Occipital lobe (tissue), 2 donors: Measurements from ENCODE around the gene OR9G1. TPM values are rescaled to one million over a fixed set of nuclear protein-coding genes. Genes with fewer than 3 reads are reported as not detected.
"Not testable (repeated sequence)": the region's sequence is repeated elsewhere in the genome, so short reads cannot be mapped to it uniquely, and the experiment has no call there.

Experiments
- DNase-seq: peaks from one replicate; lab custom pipeline; 2025; lab: John Stamatoyannopoulos, UW
- total RNA-seq: library from RNA; depleted of rRNA; stranded (reverse); fragments of >200 nt; gene quantifications from one replicate; pipeline ENCODE4 v1.2.3, GENCODE V29; 2014

The OR9G1 gene, protein sequence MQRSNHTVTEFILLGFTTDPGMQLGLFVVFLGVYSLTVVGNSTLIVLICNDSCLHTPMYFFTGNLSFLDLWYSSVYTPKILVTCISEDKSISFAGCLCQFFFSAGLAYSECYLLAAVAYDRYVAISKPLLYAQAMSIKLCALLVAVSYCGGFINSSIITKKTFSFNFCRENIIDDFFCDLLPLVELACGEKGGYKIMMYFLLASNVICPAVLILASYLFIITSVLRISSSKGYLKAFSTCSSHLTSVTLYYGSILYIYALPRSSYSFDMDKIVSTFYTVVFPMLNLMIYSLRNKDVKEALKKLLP
- not detected for total RNA-seq

DNA sequence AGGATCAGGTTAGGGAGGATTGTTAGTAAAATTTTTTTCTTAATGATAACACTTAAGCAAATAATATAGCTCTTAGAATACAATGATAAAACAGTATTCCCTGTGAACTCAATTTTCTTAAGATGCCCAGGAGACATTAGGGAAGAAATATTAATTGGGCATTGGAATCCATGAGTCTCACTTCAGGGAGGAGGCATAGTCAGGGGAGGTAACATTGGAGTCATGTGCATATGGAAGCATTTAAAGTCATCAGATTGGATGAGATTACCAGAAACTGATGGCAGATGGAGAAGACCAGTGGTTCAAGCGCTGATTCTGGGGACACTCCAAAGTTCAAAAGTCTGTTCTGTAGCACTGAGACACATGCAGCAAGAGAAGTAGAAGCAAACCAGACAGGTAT is at the start of gene OR9G1:
Gene OR9G1, plus strand, starts transcription at position 301 of the 400 bp plus-strand sequence. CDS start 1,293 bp downstream, outside the sequence.
- no peak for DNase-seq

DNA sequence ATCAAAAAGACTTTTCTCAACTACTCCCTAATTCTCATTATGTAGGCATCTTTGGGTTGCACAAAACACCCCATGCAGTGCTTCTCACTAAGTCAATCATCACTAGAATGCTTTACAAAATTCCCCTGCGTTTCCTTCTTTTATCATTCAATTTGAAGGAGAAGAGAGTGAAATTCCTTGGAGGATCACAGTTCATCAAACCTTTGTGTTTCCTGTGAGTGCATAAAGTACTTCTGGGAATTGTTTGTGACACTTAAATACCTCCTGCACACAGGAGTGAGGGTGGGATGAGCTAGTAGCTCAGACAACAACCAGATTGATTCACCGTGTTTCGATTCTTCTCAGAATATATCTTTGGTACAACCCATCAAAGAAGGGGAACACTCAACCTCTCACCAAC is 39.1 kb upstream of the OR9G1 start:
- no peak for DNase-seq

DNA sequence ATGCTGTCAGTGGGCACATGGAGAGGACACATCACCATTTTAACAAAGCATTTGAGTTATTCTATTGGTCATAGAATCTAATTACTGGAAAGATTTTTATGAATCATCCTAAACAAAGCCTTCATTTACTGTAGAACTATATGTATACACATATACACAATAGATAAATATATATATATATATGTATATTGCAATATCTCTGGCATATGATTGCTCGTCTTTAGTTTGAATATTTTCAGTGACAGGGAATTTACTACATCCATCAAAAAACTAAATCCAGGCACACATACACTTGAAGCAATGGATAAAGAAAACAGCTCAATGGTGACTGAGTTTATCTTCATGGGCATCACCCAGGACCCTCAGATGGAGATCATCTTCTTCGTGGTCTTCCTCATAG is 35.5 kb upstream of the OR9G1 start, which contains the start of gene OR5AR1:
Gene OR5AR1, plus strand, starts transcription at position 301 of the 400 bp plus-strand sequence. Its CDS starts 0 bp downstream, at position 301.
- DNase-seq, result no peak

DNA sequence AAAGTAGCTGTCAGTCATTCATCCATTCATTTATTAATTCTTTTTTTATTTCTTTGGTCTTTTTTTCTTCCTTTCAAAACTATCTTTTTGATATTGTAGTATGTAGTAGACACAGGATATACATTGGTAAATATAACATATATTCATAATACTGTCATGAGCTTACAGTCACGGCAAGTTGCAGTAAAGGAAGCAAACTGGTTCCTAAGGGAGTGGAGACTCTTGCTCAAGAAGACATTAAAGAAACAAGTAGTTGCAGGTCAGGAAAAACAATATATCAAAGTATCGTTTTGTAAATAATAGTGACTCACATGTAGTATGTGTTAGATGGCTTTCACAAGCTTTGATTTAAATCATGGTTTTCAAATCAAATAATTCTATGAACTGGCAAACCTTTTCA is 27.9 kb upstream of the OR9G1 start:
- no peak for DNase-seq

DNA sequence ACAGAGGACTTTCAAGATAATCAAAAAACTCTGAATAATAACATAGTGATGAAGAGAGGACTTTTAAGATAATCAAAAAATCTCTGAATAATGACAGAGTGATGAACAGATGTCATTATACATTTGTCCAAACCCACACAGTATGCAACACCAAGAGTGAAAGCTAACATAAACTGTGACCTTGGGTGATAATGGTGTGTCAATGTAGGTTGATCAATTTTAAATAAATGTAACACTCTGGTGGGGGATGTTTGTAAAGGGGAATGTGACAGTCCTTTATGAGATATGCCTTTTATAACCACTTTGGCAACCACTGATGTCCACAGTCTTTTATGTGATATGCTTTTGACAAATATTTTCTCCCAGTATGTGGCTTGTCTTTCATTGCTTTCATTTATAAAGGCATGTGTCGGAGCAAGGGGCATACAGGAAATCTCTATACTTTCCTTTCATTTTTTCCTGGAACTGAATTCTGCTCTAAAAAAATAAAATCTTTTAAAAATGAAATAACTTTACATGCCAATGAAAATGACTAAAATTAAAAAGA is 10.3 kb upstream of the OR9G1 start:
- no peak for DNase-seq

DNA sequence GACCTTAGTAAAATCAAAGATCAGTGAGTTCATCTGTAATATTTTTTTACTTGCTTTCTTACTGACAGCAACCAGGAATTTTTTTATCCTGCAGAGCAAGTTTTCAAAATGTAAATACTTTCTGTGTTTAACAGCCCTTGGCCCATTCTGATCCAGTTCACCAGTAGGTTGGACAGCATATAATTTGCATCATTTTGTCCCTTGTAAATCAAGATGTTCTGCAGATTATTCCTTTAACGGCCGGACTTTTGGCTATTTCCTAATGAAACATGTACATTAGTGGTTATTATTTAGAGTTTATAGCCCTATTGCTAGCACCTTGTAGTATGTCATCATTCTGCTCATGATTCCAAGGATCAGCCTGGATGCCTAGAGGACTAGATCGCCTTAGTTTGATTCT is 7.7 kb upstream of the OR9G1 start:
- not testable (repeated sequence) for DNase-seq

DNA sequence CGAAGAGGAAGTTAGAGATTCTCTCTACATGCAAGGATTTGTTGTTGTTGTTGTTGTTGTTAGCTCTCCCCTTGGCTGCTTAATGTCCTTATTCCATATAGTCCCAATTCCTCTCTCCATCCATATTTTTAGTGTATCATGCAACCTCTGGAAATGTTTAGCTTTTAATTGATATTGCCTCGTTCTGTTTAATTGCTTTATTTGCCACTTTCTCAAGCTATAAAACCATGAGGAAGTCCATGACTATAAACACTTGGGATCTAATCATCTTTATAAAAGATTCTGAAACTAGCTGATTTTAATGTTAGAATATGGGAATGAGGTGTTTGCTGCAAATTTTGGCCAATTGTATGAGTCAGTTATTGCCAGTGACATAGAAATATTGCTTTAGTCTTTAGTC is 5.5 kb upstream of the OR9G1 start:
- no peak for DNase-seq

DNA sequence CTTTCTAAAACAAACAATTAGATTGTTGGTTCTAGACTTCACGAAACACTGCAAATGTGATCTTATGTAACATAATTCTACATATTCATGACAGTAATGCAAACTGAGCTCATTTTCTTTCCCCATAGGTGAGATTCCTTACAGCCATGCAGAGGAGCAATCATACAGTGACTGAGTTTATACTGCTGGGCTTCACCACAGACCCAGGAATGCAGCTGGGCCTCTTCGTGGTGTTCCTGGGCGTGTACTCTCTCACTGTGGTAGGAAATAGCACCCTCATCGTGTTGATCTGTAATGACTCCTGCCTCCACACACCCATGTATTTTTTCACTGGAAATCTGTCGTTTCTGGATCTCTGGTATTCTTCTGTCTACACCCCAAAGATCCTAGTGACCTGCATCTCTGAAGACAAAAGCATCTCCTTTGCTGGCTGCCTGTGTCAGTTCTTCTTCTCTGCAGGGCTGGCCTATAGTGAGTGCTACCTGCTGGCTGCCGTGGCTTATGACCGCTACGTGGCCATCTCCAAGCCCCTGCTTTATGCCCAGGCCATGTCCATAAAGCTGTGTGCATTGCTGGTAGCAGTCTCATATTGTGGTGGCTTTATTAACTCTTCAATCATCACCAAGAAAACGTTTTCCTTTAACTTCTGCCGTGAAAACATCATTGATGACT is 1.5 kb downstream of the OR9G1 start:
- no peak for DNase-seq

DNA sequence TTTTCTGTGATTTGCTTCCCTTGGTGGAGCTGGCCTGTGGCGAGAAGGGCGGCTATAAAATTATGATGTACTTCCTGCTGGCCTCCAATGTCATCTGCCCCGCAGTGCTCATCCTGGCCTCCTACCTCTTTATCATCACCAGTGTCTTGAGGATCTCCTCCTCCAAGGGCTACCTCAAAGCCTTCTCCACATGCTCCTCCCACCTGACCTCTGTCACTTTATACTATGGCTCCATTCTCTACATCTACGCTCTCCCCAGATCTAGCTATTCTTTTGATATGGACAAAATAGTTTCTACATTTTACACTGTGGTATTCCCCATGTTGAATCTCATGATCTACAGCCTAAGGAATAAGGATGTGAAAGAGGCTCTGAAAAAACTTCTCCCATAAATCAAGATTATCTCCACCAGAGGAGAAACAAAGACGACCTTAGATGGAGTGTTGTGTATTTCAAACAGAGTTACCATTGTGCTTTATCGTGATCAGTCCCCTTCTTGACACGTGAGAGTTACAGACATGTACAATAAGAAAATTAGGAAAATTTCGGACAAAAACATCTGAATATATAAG is 2.1 kb downstream of the OR9G1 start:
- DNase-seq, result no peak

DNA sequence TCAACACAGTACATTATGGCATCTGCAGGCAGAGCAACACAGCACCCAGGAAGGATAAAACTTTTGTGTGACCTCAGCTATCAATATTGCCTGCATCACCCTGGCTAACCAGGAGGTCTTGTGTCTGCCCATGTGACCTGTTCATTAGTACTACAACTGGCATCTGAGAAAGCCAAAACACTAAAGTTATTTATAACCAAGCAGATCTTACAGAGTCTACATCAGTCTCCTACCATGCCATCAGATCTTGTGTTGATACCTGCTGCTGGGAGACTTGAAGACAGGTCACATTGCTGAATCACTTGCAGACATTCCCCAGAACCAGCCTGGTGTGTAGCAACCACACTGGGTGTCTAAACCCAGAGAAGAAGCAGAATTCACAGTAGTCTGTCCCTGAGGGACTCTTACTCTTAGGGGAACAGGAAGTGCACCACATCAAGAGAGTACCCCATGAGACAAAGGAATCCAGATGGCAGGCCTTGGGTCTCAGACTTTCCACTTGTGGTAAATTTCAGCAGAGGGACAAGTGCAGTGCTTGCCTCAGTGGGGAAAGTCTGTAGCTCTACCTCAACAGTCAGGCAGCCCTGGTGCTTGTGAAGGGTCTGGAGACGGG is 7.0 kb downstream of the OR9G1 start:
- DNase-seq, result no peak

DNA sequence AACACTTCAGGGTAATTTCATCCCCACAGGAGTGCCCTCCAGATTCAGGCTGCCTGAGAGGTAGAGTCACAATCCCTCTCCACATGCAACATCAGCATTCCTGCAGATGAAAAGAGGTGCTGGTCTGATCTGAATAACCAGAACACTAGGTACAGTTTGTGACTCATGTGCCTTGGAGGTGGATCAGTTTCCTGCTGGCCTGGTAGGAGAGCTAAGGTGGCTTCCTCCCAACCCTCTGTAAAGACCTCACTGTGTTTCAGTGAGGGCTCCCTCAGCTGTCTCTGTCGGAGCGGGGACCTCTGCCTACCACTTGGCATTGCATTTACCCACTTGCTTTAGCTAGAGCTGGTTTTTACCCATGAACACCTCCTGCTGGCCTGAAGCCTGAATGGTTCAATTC is 7.6 kb downstream of the OR9G1 start:
- no peak for DNase-seq

DNA sequence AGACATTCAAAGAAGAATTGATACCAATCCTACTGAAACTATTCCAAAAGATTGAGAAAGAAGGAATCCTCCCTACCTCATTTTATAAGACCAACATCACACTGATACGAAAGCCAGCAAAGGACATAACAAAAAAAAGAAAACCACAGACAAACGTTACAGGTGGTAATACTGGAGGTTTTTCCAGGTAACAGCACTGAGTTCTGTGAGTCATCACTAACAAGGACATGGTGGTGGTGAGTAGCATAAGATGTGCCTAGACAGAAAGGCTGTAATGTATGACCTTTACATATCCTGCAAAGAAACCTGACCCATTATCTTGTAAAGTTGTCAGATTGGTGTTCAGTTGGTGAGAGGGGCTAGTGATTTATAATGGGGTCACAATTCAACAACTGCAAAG is 15.3 kb downstream of the OR9G1 start:
- no peak for DNase-seq

DNA sequence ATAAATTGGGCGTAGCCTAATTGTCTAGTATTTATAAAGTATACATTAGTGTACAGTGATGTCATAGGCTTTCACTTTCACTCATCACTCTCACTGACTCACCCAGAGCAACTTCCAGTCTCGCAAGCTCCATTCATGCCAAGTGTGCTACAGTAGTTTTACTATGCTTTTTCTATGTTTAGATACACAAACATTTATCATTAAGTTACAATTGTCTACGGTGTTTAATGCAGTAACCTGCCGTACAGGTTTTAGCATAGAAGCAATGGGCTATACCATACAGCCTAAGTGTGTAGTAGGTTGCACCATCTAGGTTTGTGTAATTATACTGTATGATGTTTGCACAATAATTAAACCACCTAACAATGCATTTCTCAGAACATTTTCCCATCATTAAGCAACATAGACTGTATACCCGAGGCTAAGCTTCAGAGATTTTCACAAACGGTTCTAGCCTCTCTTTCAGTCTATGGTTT is 17.5 kb downstream of the OR9G1 start:
- no peak for DNase-seq

DNA sequence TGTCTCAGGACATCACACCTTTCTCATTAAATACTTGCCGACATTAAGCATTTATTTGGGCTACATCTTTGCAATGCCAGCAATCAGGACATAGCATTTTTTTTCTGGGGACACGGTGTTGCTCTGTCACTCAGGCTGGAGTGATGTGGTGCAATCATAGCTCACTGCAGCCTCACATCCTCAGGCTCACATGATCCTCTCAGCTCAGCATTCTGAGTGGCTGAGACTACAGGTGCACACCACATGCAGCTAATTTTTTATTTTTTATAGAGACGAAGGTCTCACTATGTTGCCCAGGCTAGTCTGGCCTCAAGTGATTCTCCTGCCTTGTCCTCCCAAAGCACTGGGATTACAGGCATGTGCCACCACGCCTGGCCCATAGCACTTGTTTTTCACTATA is 21.6 kb downstream of the OR9G1 start:
- DNase-seq, result no peak

DNA sequence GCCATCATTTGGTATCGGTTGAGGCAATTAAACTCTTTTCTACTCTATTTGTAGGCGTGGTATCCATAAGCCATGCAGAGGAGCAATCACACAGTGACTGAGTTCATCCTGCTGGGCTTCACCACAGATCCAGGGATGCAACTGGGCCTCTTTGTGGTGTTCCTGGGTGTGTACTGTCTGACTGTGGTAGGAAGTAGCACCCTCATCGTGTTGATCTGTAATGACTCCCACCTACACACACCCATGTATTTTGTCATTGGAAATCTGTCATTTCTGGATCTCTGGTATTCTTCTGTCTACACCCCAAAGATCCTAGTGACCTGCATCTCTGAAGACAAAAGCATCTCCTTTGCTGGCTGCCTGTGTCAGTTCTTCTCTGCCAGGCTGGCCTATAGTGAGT is 41.2 kb downstream of the OR9G1 start:
- no peak for DNase-seq

DNA sequence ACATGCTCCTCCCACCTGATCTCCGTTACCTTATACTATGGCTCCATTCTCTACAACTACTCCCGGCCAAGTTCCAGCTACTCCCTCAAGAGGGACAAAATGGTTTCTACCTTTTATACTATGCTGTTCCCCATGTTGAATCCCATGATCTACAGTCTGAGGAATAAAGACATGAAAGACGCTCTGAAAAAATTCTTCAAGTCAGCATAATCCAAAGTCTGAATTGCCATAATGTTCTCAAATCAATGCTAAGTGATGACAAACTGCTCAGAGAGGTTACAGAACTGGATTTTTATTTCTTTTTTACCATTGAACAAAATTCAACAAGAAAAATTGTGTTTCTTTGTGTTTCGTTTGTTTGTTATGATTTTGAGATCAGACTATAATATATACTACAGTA is 42.0 kb downstream of the OR9G1 start:
- no peak for DNase-seq

DNA sequence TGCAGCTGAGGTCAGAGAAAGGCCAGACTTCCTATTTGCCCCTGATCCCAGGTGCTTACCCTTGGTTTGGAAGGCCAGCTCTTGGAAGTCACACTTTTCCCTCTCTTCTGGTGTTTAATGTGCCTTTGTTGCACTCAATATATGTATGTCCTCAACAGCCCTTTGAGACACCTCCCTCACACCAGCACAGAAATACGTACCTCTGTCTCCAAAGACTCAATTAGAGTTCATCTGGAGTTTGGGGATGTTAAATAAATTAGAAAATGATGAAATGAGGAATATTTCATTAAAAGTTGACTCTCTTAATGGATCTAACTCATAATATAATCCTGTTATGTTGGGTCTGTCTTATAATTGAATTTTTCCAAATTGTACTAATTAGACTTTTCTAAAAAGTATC is 49.7 kb downstream of the OR9G1 start, which contains the start of gene OR9G4:
Gene OR9G4, minus strand, starts transcription at position 101 of the 400 bp plus-strand sequence. CDS start 4,931 bp downstream, outside the sequence.
- no peak for DNase-seq

DNA sequence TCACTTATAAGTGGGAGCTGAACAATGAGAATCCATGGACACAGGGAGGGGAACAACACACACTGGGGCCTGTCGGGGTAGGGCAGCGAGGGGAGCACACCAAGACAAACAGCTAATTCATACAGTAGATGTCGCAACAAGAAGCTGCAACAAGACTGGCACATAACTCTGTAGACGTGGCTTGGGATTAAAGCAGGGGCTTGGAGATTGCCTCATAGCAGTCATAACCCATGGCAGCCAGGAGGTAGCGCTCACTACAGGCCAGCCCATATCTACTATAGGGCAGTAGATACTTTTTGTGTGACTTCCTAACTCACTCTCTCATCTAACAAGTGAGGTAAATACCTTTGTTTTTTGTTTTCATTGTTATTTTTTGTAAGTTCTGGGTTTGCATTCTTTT is 51.3 kb downstream of the OR9G1 start:
- no peak for DNase-seq

DNA sequence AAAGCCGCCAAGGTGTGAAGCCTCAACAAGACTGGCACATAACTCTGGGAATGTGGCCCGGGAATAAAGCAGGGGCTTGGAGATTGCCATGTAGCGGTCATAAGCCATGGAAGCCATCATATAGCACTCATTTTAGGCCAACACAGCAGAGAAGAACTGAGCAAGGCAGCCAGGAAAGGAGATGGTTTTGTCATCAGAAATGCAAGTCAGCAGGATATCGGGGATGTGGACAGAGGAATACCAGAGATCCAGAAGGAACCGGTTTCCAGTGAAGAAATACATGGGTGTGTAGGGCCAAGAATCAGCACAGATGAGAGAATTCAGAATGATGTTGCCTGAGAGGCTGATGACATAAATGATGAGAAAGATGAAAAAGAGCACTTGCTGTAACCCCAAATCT is 52.6 kb downstream of the OR9G1 start:
- no peak for DNase-seq
